ENCODE data around the gene PCDH1.

PCDH1 gene

GRCh38 chr5:141832131-141832530, 46.1 kb downstream of the PCDH1 start:
- no peaks in the 10 kb centered on the region for H3K27me3 ChIP-seq (ENCODE audit: insufficient read depth, low read length, poor library complexity, severe bottlenecking)
- TF ChIP-seq CTCF (conservative IDR thresholded peaks at IDR 0.05; ENCODE audit: low read length) (no peak), EZH2phosphoT487 (IDR thresholded peaks at IDR 0.05; ENCODE audit: borderline replicate concordance) (no peak)
- no peak overlapping the region for H2AFZ ChIP-seq (ENCODE audit: low read length)
- no peaks in the 10 kb centered on the region for H3K79me2 ChIP-seq (ENCODE audit: insufficient read depth, low read length)
- no peaks in the 10 kb centered on the region for H3K9me2 ChIP-seq (replicated peaks; ENCODE audit: low read depth, low read length)
- H3K9me3 ChIP-seq (ENCODE audit: insufficient read depth, low read depth, low read length) = no peaks in the 10 kb centered on the region
- no peaks in the 10 kb centered on the region for H3K36me3 ChIP-seq (ENCODE audit: insufficient read depth, low read length)
- H4K20me1 ChIP-seq (ENCODE audit: insufficient read depth, low read length, poor library complexity, severe bottlenecking) = no peaks in the 10 kb centered on the region
- no peak overlapping the region for H3K4me3 ChIP-seq (ENCODE audit: low read length, poor library complexity, severe bottlenecking)
- no peaks in the 10 kb centered on the region for H3F3A ChIP-seq (ENCODE audit: low read depth)
- no peak overlapping the region for H3K4me2 ChIP-seq (ENCODE audit: low read depth, low read length, poor library complexity, severe bottlenecking)
- H3K4me1 ChIP-seq (ENCODE audit: insufficient read depth, low read length, poor library complexity, severe bottlenecking) = peaks cover 5% of the 10 kb centered on the region
- H3K9ac ChIP-seq (ENCODE audit: low read depth, low read length, poor library complexity, severe bottlenecking) = no peak overlapping the region

- H3K9ac ChIP-seq (ENCODE audit: low read depth, low read length, poor library complexity, severe bottlenecking) = no peak overlapping the region
Observed at GRCh38 chr5:141828162-141828561, 50.0 kb downstream of the PCDH1 start.

GRCh38 chr5:141826674-141827073, 51.5 kb downstream of the PCDH1 start:
- no peak for TF ChIP-seq EZH2phosphoT487 (IDR thresholded peaks at IDR 0.05; ENCODE audit: borderline replicate concordance)
- no peak for TF ChIP-seq CTCF (conservative IDR thresholded peaks at IDR 0.05; ENCODE audit: low read length)
- no peaks in the 10 kb centered on the region for H3F3A ChIP-seq (ENCODE audit: low read depth)
- no peak overlapping the region for H3K9ac ChIP-seq (ENCODE audit: low read depth, low read length, poor library complexity, severe bottlenecking)

More at GRCh38 chr5:141828162-141828561, 50.0 kb downstream of the PCDH1 start:
- peaks cover under 1% of the 10 kb centered on the region for H3K4me1 ChIP-seq (ENCODE audit: insufficient read depth, low read length, poor library complexity, severe bottlenecking)
- no peaks in the 10 kb centered on the region for H3K27me3 ChIP-seq (ENCODE audit: insufficient read depth, low read length, poor library complexity, severe bottlenecking)
- H3K4me2 ChIP-seq (ENCODE audit: low read depth, low read length, poor library complexity, severe bottlenecking) = no peak overlapping the region
- H3K36me3 ChIP-seq (ENCODE audit: insufficient read depth, low read length) = no peaks in the 10 kb centered on the region
- TF ChIP-seq EZH2phosphoT487 (IDR thresholded peaks at IDR 0.05; ENCODE audit: borderline replicate concordance) = no peak
- no peak for TF ChIP-seq CTCF (conservative IDR thresholded peaks at IDR 0.05; ENCODE audit: low read length)
- H2AFZ ChIP-seq (ENCODE audit: low read length) = no peak overlapping the region
- no peaks in the 10 kb centered on the region for H4K20me1 ChIP-seq (ENCODE audit: insufficient read depth, low read length, poor library complexity, severe bottlenecking)
- H3F3A ChIP-seq (ENCODE audit: low read depth) = no peaks in the 10 kb centered on the region
- no peak overlapping the region for H3K4me3 ChIP-seq (ENCODE audit: low read length, poor library complexity, severe bottlenecking)
- no peaks in the 10 kb centered on the region for H3K9me3 ChIP-seq (ENCODE audit: insufficient read depth, low read depth, low read length)
- no peaks in the 10 kb centered on the region for H3K79me2 ChIP-seq (ENCODE audit: insufficient read depth, low read length)
- H3K9me2 ChIP-seq (replicated peaks; ENCODE audit: low read depth, low read length) = no peaks in the 10 kb centered on the region

More at GRCh38 chr5:141826674-141827073, 51.5 kb downstream of the PCDH1 start:
- no peak overlapping the region for H3K4me3 ChIP-seq (ENCODE audit: low read length, poor library complexity, severe bottlenecking)
- H3K4me2 ChIP-seq (ENCODE audit: low read depth, low read length, poor library complexity, severe bottlenecking) = no peak overlapping the region
- no peaks in the 10 kb centered on the region for H3K4me1 ChIP-seq (ENCODE audit: insufficient read depth, low read length, poor library complexity, severe bottlenecking)
- H3K9me2 ChIP-seq (replicated peaks; ENCODE audit: low read depth, low read length) = no peaks in the 10 kb centered on the region
- no peaks in the 10 kb centered on the region for H3K9me3 ChIP-seq (ENCODE audit: insufficient read depth, low read depth, low read length)
- no peaks in the 10 kb centered on the region for H3K27me3 ChIP-seq (ENCODE audit: insufficient read depth, low read length, poor library complexity, severe bottlenecking)
- no peaks in the 10 kb centered on the region for H3K36me3 ChIP-seq (ENCODE audit: insufficient read depth, low read length)
- H3K79me2 ChIP-seq (ENCODE audit: insufficient read depth, low read length) = no peaks in the 10 kb centered on the region
- no peak overlapping the region; the same call in 1 of the 2 replicates for H2AFZ ChIP-seq (ENCODE audit: low read length)
- no peaks in the 10 kb centered on the region for H4K20me1 ChIP-seq (ENCODE audit: insufficient read depth, low read length, poor library complexity, severe bottlenecking)
